ENCODE measurements around the gene TRIM66.

TRIM66 gene

GRCh38 chr11:8577791-8578581 lies 104.5 kb downstream of the TRIM66 start:
- no peak for DNase-seq (ENCODE audit: low read depth in 2 of 2, low spot score in 1 of 2)

- no peak for DNase-seq (ENCODE audit: low read depth in 2 of 2, low spot score in 1 of 2)
Measured at GRCh38 chr11:8574798-8575197, 107.7 kb downstream of the TRIM66 start.

- DNase-seq (ENCODE audit: low read depth in 2 of 2, low spot score in 1 of 2): no peak
Measured at GRCh38 chr11:8573777-8574176, 108.7 kb downstream of the TRIM66 start.

- no peak for DNase-seq (ENCODE audit: low read depth in 2 of 2, low spot score in 1 of 2)
Measured at GRCh38 chr11:8567602-8568198, 114.8 kb downstream of the TRIM66 start.

GRCh38 chr11:8566613-8567210 lies 115.8 kb downstream of the TRIM66 start:
- DNase-seq (ENCODE audit: low read depth in 2 of 2, low spot score in 1 of 2): no peak

- no peak for DNase-seq (ENCODE audit: low read depth in 2 of 2, low spot score in 1 of 2)
Measured at GRCh38 chr11:8564526-8564925, 117.9 kb downstream of the TRIM66 start.
